ENCODE results near the gene CHRM1.
"Not testable (repeated sequence)": the region's sequence is repeated elsewhere in the genome, so short reads cannot be mapped to it uniquely, and the experiment has no call there.

The CHRM1 gene

DNA sequence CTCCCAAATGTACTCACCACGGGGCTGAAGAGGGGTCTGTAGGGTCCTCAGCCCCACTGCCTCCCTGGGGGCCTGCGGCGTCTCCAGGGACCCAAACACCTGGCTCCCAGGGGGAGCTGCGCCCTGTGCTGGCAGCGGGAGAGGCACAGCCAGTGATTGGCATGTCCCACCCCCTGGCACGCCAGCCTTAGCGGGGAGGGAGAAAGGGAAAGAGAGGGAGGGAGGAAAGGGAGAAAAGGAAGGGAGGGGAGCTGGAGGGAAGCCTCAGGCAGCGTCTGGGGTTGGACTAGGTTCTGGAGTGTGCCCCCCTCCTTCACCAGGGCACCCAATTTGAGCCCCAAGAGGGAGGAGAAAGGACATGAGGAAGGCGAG, at the start of gene CHRM1:
Gene CHRM1, minus strand, starts transcription at position 163 of the 372 bp plus-strand sequence. CDS start 10,263 bp downstream, outside the sequence.
- DNase-seq: no peak

DNA sequence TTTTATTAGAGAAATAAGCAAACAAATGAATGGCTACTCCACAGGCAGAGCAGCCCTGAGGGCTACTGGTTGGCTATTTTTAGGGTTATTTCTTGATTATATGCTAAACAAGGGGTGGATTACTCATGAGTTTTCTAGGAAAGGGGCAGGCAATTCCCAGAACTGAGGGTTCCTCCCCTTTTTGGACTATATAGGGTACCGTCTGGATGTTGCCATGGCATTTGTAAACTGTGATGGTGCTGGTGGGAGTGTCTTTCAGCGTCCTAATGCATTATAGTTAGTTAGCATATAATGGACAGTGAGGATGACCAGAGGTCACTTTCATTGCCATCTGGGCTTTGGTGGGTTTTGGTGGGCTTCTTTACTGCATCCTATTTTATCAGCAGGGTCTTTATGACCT, 44.4 kb upstream of the CHRM1 start:
- DNase-seq: no peak

- DNase-seq: no peak
These were observed 41.2 kb upstream of the CHRM1 start for GRCh38 chr11:62962391-62962790.

DNA sequence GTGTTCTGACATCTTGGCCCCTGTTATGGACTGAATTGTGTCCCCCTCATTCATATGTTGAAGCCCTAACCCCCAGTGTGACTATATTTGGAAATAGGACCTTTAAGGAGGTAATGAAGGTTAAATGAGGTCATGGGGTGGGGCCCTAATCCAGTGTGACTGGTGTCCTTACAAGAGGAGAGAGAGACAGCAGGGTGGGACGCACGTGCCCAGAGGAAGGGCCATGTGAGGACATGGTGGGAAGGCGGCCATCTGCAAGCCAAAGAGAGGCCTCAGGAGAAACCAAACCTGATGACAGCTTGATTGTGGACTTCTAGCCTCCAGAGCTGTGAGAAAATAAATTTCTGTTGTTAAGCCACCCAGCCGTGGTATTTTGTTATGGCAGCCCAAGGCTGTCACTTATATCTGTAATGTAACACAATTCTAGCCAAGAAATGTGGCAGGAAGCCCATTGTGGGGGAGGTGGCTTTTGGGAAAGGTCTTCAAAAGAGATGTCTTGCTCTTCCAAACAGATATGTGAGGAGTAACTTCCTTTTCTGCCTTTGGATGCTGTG, 39.9 kb upstream of the CHRM1 start:
- DNase-seq: no peak

GRCh38 chr11:62959422-62959980, 38.3 kb upstream of the CHRM1 start:
- DNase-seq: no peak

- DNase-seq: no peak
These were observed 37.6 kb upstream of the CHRM1 start for GRCh38 chr11:62958547-62959421.

DNA sequence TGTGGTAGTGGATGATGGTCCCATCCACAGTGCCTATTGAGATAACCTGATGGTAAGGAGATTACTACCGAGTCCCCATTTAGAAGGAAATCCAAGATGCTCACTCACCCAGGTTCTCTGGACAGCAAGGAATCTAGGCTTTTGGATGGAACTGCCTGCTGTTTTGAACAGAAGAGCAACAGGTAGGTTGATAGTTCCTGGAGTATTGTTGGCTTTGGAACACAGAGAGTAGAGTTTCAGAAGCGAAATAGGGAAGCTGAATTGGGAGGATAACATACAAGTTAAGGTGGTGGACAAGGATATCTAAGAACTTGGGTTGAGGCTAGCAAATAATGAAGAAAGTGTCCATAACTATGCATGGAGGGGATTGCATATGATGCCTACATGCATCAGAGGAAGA, 36.0 kb upstream of the CHRM1 start:
- DNase-seq: no peak

- DNase-seq: no peak
These were observed 33.3 kb upstream of the CHRM1 start for GRCh38 chr11:62954478-62954877.

DNA sequence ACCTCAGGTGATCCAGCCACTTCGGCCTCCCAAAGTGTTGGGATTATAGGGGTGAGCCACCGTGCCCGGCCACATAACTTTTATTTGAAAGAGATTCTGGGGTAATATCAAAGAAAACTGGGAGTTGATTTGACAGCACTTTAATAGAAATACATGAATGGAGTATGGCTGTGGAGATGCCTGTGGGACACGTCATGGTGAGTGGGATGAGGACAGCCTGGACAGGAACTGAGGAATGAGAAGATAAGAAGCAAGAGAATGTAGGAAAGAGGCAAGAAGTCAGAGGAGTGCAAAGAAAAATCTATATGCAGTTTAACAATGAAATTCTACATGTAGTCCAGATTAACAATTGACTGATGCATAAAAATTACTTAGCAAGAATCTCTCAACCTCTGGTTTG, 32.6 kb upstream of the CHRM1 start:
- no peak for DNase-seq

GRCh38 chr11:62948765-62949320, 27.7 kb upstream of the CHRM1 start:
- DNase-seq: no peak

- not testable (repeated sequence) for DNase-seq
These were observed 24.4 kb upstream of the CHRM1 start for GRCh38 chr11:62945538-62945937.

GRCh38 chr11:62937528-62937927, 16.4 kb upstream of the CHRM1 start:
- not testable (repeated sequence) for DNase-seq

- no peak for DNase-seq
These were observed 13.3 kb upstream of the CHRM1 start for GRCh38 chr11:62934496-62934785.

- no peak for DNase-seq
These were observed 12.8 kb upstream of the CHRM1 start for GRCh38 chr11:62933750-62934495.

- DNase-seq: no peak
These were observed 12.1 kb upstream of the CHRM1 start for GRCh38 chr11:62933285-62933684.

DNA sequence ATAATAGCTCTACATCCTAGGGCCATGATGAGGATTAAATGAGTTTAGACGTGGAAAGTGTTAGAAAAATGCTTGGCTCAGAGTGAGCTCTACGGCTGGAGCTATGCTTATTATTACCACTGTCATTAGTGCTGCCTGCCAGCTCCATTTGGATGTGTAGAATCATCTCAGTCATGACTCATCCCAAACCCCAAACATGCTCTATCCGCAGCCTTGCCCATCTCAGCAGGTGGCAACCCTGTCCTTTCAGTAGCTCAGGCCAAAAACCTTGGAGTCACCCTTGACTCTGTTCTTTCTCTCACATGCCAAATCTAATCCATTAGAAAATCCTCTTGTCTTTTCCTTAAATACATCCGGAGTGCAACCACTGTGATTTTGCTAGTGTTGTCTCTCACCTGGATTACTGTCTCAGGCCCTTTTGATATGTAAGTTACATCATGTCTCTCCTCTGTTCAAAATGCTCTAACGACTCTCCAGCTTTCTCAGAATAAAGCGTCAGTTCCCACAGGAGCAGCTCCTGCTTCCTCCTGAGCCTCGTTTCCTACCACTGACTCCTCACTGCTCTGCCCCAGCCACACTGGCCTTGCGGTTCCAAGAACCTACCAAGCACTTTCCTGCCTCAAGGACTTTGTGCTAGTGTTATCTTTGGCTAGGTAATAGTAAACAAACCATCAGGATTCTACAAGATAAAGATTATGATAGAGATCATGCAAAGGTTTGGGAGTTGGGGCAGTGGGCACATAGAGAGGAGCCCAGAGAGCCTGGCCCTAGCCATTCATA, 10.5 kb upstream of the CHRM1 start:
- no peak for DNase-seq

DNA sequence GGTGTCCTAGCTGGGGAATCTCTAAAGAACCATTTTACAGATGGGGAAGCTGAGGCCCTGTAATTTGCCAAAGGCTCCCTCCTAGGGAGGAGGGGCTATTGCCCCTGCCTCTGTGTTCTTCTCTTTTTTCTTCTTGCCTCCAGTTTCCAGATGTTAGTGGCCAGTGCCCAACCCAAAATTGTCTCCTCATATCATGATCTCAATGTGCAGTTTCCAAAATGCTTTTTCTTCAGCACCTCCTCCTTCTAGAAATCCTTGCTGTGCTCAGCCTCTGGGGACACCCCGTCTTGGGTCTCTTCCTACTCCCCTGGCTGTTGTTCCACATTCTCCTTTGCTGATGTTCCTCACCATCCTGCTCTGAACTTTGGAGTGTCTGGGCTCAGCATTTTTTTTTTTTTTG, 9.5 kb upstream of the CHRM1 start:
- no peak for DNase-seq

DNA sequence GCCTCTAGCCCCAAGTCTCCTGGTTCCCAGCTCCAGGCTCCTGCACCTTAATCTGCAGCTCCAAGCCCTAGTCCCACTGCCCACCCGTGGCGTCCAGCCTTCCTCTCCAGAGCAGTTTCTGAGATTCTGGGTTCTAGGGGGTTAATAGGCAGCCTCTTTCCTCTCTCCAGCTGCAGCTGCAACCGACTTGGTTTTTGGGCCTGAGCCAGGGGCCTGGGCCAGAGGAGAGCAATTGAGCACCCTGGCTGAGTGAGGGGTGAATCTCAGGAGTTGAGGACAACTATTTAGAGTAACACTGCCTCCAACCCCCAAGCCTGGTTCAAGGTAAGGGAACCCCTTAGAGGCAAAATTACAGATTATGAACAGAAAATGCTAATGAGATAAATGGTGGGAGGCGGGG, 9.0 kb upstream of the CHRM1 start:
- no peak for DNase-seq

DNA sequence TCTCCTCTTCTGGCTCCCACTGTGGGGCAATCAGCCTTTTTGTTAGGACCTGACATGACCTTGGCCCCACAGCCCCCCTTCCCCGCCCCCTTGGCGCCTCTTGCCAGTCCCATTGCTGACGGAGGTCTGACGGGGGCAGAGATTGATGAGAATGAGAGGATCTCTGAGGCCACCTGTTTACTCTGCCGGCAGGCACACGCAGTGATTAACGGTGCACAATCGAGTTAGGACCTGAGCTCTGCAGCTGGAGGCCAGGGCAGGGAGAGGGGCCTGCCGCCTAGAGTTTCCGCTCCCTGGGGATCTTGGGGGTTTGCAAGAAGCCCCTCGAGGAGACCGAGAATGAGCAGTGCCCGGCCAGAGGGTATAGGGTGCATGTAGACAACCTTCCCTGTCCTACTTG, 6.8 kb upstream of the CHRM1 start:
- DNase-seq: no peak

DNA sequence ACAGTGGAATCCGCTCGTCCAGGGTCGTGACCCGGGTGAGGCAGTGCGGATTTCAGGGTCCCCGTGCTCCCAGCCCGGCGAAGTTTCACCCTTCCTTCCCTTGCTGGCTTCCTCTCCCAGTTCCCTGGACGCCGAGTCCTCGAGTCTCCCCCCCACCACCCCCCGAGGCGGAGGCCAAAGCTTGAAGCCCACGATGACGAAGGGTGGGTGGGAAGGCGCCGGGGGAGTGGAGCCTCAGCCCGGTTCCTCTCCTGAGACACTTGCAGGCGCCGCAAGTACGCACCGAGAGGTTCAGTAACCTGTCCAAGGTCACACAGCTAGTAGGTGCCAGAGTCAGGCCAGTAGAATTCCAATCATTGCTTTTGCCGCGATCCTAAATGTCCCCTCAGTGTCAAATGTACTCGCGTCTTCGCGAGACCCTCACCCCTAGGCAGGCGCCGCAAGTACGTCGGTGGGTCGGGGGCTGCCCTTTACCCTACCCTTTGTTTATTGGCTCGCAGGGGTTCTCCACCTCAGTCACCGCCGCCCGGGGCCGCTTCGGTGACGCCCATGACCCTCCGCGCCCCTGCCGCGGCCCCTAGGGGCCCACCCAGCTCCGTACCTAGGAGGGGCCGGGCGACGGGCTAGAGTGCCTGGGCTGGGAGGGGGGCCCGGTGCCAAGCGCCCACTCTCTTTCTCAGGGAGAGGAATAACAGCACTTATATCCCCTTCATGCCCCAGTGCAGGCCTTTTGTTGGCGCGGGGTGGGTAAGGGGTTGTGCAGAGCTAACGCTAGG, 5.7 kb upstream of the CHRM1 start:
- no peak for DNase-seq

DNA sequence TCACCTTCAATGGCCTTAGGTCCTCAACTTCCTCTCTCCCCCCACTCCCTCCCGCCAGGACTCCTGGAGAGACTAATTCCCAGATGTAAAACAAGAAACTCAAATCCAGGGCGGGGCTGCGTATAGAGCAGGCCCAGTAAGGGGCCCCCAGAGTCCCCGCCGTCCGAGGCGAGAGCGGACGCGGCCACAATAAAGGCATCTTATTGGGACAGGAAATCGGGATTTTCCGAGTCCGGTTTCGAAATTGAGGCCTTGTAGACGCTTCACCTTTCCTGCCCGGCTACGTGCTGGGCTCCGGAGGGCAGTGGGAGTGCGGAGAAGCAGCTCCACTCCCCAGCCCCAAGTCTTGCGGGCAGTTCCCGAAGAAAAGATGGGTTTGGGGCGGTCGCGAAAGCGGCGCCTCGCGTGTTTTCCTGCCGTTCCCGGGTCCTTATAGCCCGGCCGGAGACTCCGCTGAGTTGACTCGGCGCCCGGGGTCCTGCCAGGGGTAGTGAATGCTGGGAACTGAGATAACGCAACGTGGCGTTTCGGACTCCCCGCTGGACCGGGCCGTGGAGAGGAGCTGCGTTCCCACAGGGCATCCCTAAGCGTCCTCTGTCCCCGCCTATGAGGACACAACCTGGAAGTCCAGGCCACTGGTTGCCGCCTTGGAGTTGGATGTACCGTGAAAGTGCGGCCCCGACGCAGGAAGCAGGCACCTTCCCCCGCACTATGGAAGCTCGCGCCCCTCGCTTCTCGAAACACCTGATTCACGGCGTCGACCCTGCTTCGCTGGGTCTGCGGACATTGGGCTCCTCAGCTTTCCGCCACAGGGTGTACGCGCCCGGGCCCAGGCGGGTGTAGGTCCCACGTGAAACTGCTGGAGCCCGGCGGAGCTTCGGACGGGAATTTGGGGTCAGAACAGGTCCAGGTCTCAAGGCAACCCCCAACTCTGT, 4.8 kb upstream of the CHRM1 start:
- no peak for DNase-seq

Measured in activated T-cell treated with anti-CD3 and anti-CD28 coated beads for 4 hours (primary cell).